Measurements from ENCODE around the gene FAM120AOS.
"Not testable (repeated sequence)": the region's sequence is repeated elsewhere in the genome, so short reads cannot be mapped to it uniquely, and the experiment has no call there.

The FAM120AOS gene

DNA sequence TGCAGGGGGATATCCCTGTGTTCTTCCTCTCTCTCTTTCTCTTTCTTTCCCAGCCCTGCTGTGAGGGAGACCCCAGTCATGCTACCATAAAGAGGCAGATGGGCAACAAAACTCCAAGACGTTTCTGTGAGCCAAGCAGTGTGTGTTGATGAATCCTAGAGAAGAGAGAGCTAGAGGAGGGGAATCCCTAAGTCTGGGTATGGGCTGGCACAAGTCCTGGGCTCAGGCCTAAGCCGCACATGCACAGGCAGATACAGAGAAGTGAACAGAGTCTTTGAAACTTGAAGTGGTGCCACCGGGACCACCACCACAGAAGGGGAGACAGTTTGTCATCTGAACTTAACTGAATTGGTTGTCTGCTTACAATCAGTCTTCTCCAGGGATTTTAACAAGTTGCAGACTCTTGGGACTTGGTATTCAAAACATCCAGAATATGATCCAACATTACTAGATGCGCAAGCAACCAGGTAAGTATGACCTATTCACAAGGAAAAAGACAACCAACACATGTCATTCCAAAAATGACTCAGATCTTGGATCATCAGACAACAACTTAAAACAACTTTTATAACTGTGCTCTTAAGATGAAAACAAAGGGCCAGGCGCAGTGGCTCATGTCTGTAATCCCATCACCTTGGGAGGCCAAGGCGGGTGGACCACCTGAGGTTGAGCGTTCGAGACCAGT is 12.3 kb downstream of the FAM120AOS start:
- DNase-seq, result no peak

DNA sequence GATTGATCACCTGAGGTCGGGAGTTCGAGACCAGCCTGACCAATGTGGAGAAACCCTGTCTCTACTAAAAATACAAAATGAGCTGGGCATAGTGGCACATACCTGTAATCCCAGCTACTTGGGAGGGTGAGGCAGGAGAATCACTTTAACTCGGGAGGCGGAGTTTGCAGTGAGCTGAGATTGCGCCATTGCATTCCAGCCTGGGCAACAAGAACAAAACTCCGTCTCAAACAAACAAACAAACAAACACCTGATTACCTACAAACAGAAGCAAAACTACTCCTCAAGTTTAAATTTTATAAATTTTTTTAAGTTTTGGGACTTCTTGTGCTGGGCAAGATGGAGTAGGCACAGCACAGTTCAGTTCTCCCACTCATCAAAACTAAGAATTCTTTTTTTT is 14.1 kb downstream of the FAM120AOS start:
- not testable (repeated sequence) for DNase-seq

GRCh38 chr9:93437996-93438395 is 15.4 kb downstream of the FAM120AOS start:
- DNase-seq, result no peak

DNA sequence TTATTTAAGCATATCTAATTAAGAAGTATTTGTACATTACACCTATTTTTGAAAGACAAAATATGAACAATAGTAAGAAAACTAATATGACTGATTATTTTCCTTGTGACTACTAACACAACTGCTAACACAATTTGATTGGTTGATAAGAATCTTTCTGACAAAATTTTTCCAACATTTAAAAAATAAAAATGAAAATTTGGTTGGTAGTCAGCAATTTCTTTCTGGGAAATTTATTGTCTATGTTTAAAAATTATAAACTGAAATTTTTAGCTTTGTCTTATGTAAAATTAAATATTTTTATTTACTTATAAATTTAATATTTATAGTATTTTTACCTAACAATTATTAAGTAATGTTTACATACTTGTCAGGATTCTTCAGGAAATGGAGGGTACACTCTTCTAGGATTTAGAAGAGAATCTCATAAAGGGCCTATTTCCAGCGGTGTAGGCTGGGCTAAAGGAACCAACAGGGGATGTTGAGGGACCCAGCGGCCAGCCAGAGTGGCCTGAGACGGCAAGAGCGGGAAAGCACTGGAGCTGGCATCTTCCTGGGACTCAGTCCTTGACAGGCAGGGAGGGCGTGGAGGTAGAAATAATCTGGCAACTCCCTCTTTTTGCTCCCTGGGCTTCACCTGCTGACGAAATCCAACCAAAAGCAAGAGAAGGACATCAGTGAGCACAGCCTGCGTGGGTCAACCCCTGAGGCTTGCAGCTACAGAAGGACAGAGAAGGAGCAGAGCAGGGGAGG is 16.6 kb downstream of the FAM120AOS start:
- DNase-seq, result no peak

GRCh38 chr9:93436218-93436617 is 17.2 kb downstream of the FAM120AOS start:
- DNase-seq, result no peak

GRCh38 chr9:93435386-93435785 is 18.0 kb downstream of the FAM120AOS start:
- DNase-seq, result no peak

- no peak for DNase-seq
Observed at GRCh38 chr9:93434056-93434455, 19.3 kb downstream of the FAM120AOS start.

GRCh38 chr9:93432964-93433363 is 20.4 kb downstream of the FAM120AOS start:
- DNase-seq, result no peak

- no peak for DNase-seq
Observed at GRCh38 chr9:93431539-93432105, 21.8 kb downstream of the FAM120AOS start.

DNA sequence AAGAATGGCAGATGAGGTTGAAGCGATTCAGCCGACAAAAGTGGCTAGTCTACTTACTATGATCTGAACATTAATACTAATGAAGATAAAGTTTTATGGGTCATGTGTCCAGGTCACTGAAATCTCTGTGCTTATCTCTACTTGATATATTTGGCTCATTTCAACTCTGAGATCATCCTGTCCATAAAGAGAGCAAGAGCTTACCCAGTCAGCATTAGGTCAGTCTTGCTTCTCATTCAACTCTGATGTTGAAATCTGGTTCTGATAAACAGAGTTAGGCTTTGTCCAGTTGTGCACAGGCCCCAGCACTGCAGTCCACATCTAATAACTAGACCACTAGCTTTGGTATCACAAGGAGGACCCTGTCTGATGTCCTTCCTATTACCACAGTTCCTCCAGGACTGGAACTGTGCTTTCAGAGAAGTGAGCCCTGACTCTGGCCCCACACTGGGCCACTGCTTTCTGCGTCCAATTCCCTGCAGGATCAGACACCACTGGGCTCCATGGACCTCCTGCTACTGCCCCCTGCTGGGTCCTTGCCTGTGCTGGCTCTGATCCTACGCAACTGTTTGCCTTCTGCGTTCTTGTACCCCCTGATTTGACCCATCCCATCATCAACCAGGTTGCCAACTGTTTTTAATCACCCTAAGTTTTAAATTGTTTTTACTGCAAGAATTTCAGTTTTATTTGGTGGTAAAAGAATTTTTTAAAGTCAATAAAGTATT is 25.6 kb downstream of the FAM120AOS start:
- no peak for DNase-seq

- no peak for DNase-seq
Observed at GRCh38 chr9:93422977-93423616, 30.3 kb downstream of the FAM120AOS start.

DNA sequence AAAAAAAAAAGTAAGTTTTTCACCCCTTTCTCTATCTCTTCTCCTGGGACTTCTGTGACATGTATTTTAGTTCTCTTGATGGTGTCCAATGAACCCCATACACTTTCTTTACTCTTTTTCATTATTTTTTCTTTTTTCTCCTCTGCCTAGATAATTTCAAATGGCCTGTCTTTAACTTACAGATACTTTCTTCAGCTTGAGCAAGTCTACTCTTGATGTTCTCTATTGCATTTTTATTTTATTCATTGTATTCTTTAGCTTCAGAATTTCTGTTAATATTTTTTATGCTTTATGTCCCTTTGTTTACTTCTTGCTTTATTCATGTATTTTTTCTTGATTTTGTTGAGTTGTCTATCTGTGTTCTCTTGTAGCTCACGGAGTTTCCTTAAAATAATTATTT is 34.4 kb downstream of the FAM120AOS start:
- no peak for DNase-seq

GRCh38 chr9:93417538-93417937 is 35.8 kb downstream of the FAM120AOS start:
- DNase-seq, result no peak

DNA sequence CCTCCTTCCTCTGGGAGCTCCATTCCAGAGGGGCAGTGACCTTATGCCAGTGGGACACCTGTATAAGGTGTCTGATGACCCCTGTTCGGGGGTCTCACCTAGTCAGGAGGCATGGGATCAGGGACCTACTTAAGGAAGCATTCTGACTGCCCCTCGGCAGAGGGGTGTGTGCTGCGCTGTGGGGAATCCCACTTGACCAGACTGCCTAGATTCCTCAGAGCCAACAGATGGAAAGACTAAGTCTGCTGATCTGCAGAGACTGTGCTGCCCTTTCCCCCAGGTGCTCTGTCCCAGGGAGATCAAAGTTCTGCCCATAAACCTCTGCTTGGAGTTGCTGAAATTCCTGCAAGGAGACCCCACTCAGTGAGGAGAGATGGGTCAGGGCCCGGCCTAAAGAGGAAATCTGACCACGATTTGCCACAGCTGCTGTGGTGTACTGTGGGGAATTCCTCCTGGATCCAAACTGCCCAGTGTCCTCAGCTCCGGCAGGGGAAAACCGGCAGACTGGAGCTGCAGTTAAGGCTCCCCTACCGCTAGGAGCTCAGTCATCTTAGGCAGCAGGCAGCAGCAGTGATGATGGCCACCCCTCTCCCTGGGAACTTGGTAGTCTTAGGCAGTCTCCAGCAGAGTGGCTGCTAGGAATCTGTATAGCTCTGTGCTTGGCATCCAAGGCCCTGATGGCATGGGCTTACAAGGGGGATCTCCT is 36.7 kb downstream of the FAM120AOS start:
- no peak for DNase-seq

- DNase-seq, result no peak
Observed at GRCh38 chr9:93415176-93415690, 38.1 kb downstream of the FAM120AOS start.

- no peak for DNase-seq
Observed at GRCh38 chr9:93413530-93413929, 39.9 kb downstream of the FAM120AOS start.

GRCh38 chr9:93406371-93406770 is 47.0 kb downstream of the FAM120AOS start:
- no peak for DNase-seq

- no peak for DNase-seq
Observed at GRCh38 chr9:93398471-93398870, 54.9 kb downstream of the FAM120AOS start.

GRCh38 chr9:93397661-93398373 is 55.6 kb downstream of the FAM120AOS start:
- no peak for DNase-seq
